HepG2 (cell line): ENCODE data around the gene ITCH. TPM values are rescaled to one million over a fixed set of nuclear protein-coding genes. Genes with fewer than 3 reads are reported as not detected.

ENCODE experiments used
- ATAC-seq: fragments of 200-7000 bp; cut with Tn5 transposase; 3 replicates; pipeline ENCODE4 v1.9.1; 2020; ENCODE audit warnings: mild to moderate bottlenecking, moderate library complexity
- BruUV-seq: library from RNA; stranded (reverse); fragments of 400-500 nt; replicated peaks from 2 replicates; lab custom pipeline; 2021; lab: Mats Ljungman, UMichigan
- CTCF ChIA-PET: fragments of 300-600 bp; formaldehyde crosslinking; extraction: SDS; loops from one replicate; lab custom pipeline; 2021; ENCODE audit warnings: low total read pairs, inconsistent platforms, low intra/inter-chr PET ratio; lab: Yijun Ruan, JAX
- POLR2A ChIA-PET: fragments of 350-600 bp; sonication (Branson Sonifier 250); formaldehyde crosslinking; loops from one replicate; lab custom pipeline; 2020; ENCODE audit warnings: antibody characterized with exemption, inconsistent platforms; lab: Yijun Ruan, JAX
- DNase-seq: peaks from one replicate; pipeline ENCODE4 v3.0.0-alpha.2; 2015; ENCODE audit warnings: low spot score
- FAIRE-seq: peaks from 3 replicates; lab custom pipeline; 2011; peaks lifted over from hg19 to GRCh38; lab: Jason Lieb, UNC
- H2AFZ ChIP-seq: one replicate; pipeline ENCODE4 v1.6.1; 2011; ENCODE audit warnings: low read length, inconsistent platforms
- H3K27ac ChIP-seq: fragments of 300-600 bp; 3 replicates; pipeline ENCODE4 v1.8.0; 2011; ENCODE audit warnings: mixed run types, mild to moderate bottlenecking, mixed read lengths, low read length, inconsistent platforms; ENCODE audit not compliant: insufficient read depth; ENCODE audit errors: extremely low read length
- H3K27me3 ChIP-seq, 2 experiments: fragments of 200-600 bp in 1 of 2; 2 replicates in 1 of 2; 3 replicates in 1 of 2; pipeline versions ENCODE4 v1.6.0 to v1.8.0; 2011; ENCODE audit warnings: low read length in 2 of 2, mild to moderate bottlenecking in 2 of 2, moderate library complexity in 2 of 2, inconsistent platforms in 1 of 2; ENCODE audit not compliant: insufficient read depth in 2 of 2, control insufficient read depth in 1 of 2
- H3K36me3 ChIP-seq, 2 experiments: fragments of 200-600 bp in 1 of 2; replicated peaks in 1 of 2; 2 replicates in 1 of 2; 3 replicates in 1 of 2; pipeline versions ENCODE4 v1.5.1 to v1.8.0; 2011; ENCODE audit warnings: low read length in 2 of 2, inconsistent platforms in 1 of 2; ENCODE audit not compliant: insufficient read depth in 2 of 2, control insufficient read depth in 1 of 2
- H3K4me1 ChIP-seq: 2 replicates; pipeline ENCODE4 v1.5.1; 2012; ENCODE audit warnings: low read length, inconsistent platforms; ENCODE audit not compliant: insufficient read depth
- H3K4me2 ChIP-seq: 2 replicates; pipeline ENCODE4 v1.6.0; 2011; ENCODE audit warnings: low read depth, low read length, inconsistent platforms
- H3K4me3 ChIP-seq, 3 experiments: fragments of 200-600 bp in 1 of 3; sonication (generic), shearing (Covaris generic) in 1 of 3; replicated peaks in 1 of 3; 2 replicates each; pipeline ENCODE4 v1.5.1; 2011 to 2016; ENCODE audit warnings: low read length in 3 of 3, inconsistent platforms in 2 of 3, low read depth in 2 of 3, mild to moderate bottlenecking in 2 of 3, control low read depth in 1 of 3, mixed read lengths in 1 of 3; ENCODE audit not compliant: insufficient read depth in 1 of 3
- H3K79me2 ChIP-seq: one replicate; pipeline ENCODE4 v1.6.1; 2011; ENCODE audit warnings: low read length, inconsistent platforms; ENCODE audit not compliant: insufficient read depth
- H3K9ac ChIP-seq: 2 replicates; pipeline ENCODE4 v1.6.0; 2011; ENCODE audit warnings: mild to moderate bottlenecking, low read depth, low read length, inconsistent platforms; ENCODE audit not compliant: insufficient read depth
- H3K9me3 ChIP-seq: 2 replicates; pipeline ENCODE4 v1.5.1; 2012; ENCODE audit warnings: mild to moderate bottlenecking, low read length
- H4K20me1 ChIP-seq: 2 replicates; pipeline ENCODE4 v1.6.0; 2011; ENCODE audit warnings: inconsistent platforms, mild to moderate bottlenecking, low read length, moderate library complexity; ENCODE audit not compliant: insufficient read depth
- ADNP ChIP-seq: sonication (generic); formaldehyde crosslinking; IDR thresholded peaks from 2 replicates; pipeline ENCODE4 v1.4.0; 2020; ENCODE audit warnings: missing genetic modification reagents
- FOXK1 ChIP-seq: sonication (generic); formaldehyde crosslinking; IDR thresholded peaks from 2 replicates; pipeline ENCODE4 v1.4.0; 2020; ENCODE audit warnings: low read depth, missing genetic modification reagents, borderline replicate concordance
- HMGXB3 ChIP-seq: sonication (generic); formaldehyde crosslinking; IDR thresholded peaks from 2 replicates; pipeline ENCODE4 v1.4.0; 2020; ENCODE audit warnings: missing genetic modification reagents, borderline replicate concordance
- KDM3A ChIP-seq: IDR thresholded peaks from 2 replicates; pipeline ENCODE4 v1.6.1; 2018; ENCODE audit warnings: low read depth, missing compliant biosample characterization
- KLF6 ChIP-seq: IDR thresholded peaks from 2 replicates; pipeline ENCODE4 v1.8.0; 2016; ENCODE audit warnings: missing biosample characterization, missing genetic modification reagents
- MBNL3 ChIP-seq: fragments of 250-450 bp; sonication (Bioruptor Pico); conservative IDR thresholded peaks from 2 replicates; pipeline ENCODE4 v1.8.0; 2022; ENCODE audit warnings: mild to moderate bottlenecking, inconsistent platforms
- NFE2 ChIP-seq: sonication (generic); formaldehyde crosslinking; IDR thresholded peaks from 2 replicates; pipeline ENCODE4 v1.4.0; 2020; ENCODE audit warnings: missing genetic modification reagents
- ZEB1 ChIP-seq: IDR thresholded peaks from 2 replicates; pipeline ENCODE4 v1.6.1; 2012; ENCODE audit warnings: mild to moderate bottlenecking, low read depth, inconsistent platforms; ENCODE audit not compliant: insufficient replicate concordance
- ZMYM4 ChIP-seq: sonication (generic); formaldehyde crosslinking; IDR thresholded peaks from 2 replicates; pipeline ENCODE4 v1.8.1; 2023; ENCODE audit warnings: mild to moderate bottlenecking, missing genetic modification reagents
- ZNF205 ChIP-seq: IDR thresholded peaks from 2 replicates; pipeline ENCODE4 v1.6.1; 2018; ENCODE audit warnings: missing biosample characterization, missing genetic modification reagents
- ZNF274 ChIP-seq: sonication (generic); formaldehyde crosslinking; IDR thresholded peaks from 2 replicates; pipeline ENCODE4 v1.5.1; 2020; ENCODE audit warnings: mild to moderate bottlenecking, missing genetic modification reagents
- WGBS: methylation state at CpG from one replicate; pipeline ENCODE4 v1.1.6; 2017; ENCODE audit warnings: low lambda C conversion rate; 5-methylcytosine and 5-hydroxymethylcytosine counted together
- in situ Hi-C: cut with HindIII; loops from 2 replicates; pipeline ENCODE4 v1.10.0; 2017; ENCODE audit warnings: low pct_unique_long_range_greater_than_20kb; ENCODE audit not compliant: extremely low pct_ligation_motif_present
- intact Hi-C: fragments of 100-400 bp; cut with micrococcal nuclease; formaldehyde crosslinking; loops from one replicate; pipeline ENCODE4 v1.10.0; 2022; ENCODE audit not compliant: unreplicated experiment
- polyA plus RNA-seq, 8 experiments: library from polyadenylated mRNA; depleted of rRNA in 3 of 8; stranded (reverse) in 7 of 8; unstranded in 1 of 8; fragments of >200 nt; fragmentation: Illumina TruSeq in 4 of 8; extraction: Trizol in 4 of 8; gene quantifications; 2 replicates each; pipeline versions ENCODE4 v1.2.1 to v1.2.3, GENCODE V29; 2011 to 2016; ENCODE audit warnings: low read depth in 4 of 8, missing spikeins in 1 of 8, mixed read lengths in 1 of 8; ENCODE audit not compliant: insufficient read depth in 1 of 8
- total RNA-seq, 5 experiments: library from RNA; depleted of rRNA; stranded (reverse); fragments of >200 nt; fragmentation: Illumina TruSeq; extraction: Trizol; gene quantifications; 2 replicates each; pipeline ENCODE4 v1.2.3, GENCODE V29; 2016; ENCODE audit warnings: low read depth in 1 of 5
- TF ChIP-seq, protein P1 (sequence below): sonication (generic); formaldehyde crosslinking; IDR thresholded peaks from 2 replicates; pipeline ENCODE4 v1.5.0; 2020; ENCODE audit warnings: missing genetic modification reagents
- TF ChIP-seq, protein P2 (sequence below): IDR thresholded peaks from 2 replicates; pipeline ENCODE4 v1.4.0; 2020; ENCODE audit warnings: mild to moderate bottlenecking, missing genetic modification reagents

Gene ITCH
- total and polyA plus RNA-seq, 2 of the 13 experiments (the other 11 are each of a cell fraction or from before 2014, with no cell fraction given) = 20.5 to 112 TPM

GRCh38 chr20:34316196-34316814 is 46.8 kb upstream of the ITCH start (continued):
- TF ChIP-seq KDM3A (CRISPR knock-in tag) = no peak
- TF ChIP-seq ZEB1 = no peak
- 0 out of 2 replicates have a peak, but pooled peaks have one; percentile 43 for TF ChIP-seq ZNF274
- TF ChIP-seq KLF6 (CRISPR knock-in tag) = no peak
- TF ChIP-seq, protein P1, sequence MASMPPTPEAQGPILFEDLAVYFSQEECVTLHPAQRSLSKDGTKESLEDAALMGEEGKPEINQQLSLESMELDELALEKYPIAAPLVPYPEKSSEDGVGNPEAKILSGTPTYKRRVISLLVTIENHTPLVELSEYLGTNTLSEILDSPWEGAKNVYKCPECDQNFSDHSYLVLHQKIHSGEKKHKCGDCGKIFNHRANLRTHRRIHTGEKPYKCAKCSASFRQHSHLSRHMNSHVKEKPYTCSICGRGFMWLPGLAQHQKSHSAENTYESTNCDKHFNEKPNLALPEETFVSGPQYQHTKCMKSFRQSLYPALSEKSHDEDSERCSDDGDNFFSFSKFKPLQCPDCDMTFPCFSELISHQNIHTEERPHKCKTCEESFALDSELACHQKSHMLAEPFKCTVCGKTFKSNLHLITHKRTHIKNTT (CRISPR knock-in tag) = no peak
- TF ChIP-seq NFE2 (CRISPR knock-in tag) = no peak
- TF ChIP-seq ADNP (CRISPR knock-in tag) = no peak
- TF ChIP-seq MBNL3 = no peak

DNA sequence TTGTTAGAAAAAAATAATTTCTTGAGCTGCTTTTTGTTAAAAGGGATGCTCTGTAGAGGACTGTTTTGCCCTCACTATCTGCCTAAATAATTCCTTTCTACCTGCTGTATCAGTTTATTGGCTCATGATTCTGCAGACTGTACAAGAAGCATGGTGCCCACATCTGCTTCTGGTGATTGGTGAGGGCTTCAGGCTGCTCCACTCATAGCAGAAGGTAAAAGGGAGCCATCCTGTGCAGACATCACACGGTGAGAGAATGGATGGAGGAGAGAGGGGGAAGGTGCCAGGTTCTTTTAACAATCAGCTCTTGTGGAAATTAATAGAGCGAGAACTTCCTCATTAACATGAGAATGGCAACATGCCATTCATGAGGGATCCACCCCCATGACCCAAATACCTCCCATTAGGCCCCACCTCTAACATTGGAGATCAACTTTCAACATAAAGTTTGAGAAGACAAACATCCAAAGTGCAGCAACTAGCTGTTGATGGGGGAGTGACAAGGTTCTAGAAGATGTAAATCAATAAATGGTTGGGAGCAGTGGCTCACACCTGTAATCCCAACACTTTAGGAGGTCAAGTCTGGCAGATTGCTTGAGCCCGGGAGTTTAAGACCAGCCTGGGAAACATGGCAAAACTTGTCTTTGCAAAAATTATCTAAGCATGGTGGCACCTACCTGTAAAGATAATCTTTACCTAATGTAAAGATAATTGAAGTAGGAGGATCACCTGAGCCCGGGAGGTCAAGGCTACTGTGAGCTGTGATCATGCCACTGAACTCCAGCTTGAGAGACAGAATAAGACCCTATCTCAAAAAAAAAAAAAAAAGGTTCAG is 44.2 kb upstream of the ITCH start:
- ChIA-PET POLR2A (interaction anchor here (0.8 to 2.9 kb wide), 6 partner anchors 8 to 84 kb away, joined by 3 to 10 read pairs (median 4); partner anchors contain the start of genes AHCY and ITCH), CTCF (no interaction called here)
- WGBS = 7% methylated on average over 4 of the region's 4 CpGs
- DNase-seq (peak; percentile 69), ATAC-seq (peak; percentile 45), FAIRE-seq (peak; percentile 40)
- no peak overlapping the region for H3K9ac ChIP-seq
- no peak overlapping the region for H2AFZ ChIP-seq
- no peaks in the 10 kb centered on the region for H3K27me3 ChIP-seq
- H3K79me2 ChIP-seq = no peaks in the 10 kb centered on the region
- BruUV-seq = no TSS peak
- no peaks in the 10 kb centered on the region for H3K36me3 ChIP-seq
- no peak overlapping the region for H3K27ac ChIP-seq
- peak overlapping the region in 1 of 3 experiments; percentile 11; a peak in 1 of 6 replicates for H3K4me3 ChIP-seq
- no peaks in the 10 kb centered on the region for H3K9me3 ChIP-seq
- H3K4me2 ChIP-seq = peak overlapping the region; percentile 23
- H3K4me1 ChIP-seq = peaks cover 83% of the 10 kb centered on the region
- intact Hi-C loops = no loop called here
- in situ Hi-C loops = no loop called here
- H4K20me1 ChIP-seq = no peaks in the 10 kb centered on the region
- TF ChIP-seq ZNF205 (CRISPR knock-in tag) (peak; percentile 65; the same call in 1 of the 2 replicates), HMGXB3 (CRISPR knock-in tag) (no peak), FOXK1 (peak; percentile 55; the same call in 1 of the 2 replicates), ZMYM4 (CRISPR knock-in tag) (peak; percentile 62)
- TF ChIP-seq, protein P2, sequence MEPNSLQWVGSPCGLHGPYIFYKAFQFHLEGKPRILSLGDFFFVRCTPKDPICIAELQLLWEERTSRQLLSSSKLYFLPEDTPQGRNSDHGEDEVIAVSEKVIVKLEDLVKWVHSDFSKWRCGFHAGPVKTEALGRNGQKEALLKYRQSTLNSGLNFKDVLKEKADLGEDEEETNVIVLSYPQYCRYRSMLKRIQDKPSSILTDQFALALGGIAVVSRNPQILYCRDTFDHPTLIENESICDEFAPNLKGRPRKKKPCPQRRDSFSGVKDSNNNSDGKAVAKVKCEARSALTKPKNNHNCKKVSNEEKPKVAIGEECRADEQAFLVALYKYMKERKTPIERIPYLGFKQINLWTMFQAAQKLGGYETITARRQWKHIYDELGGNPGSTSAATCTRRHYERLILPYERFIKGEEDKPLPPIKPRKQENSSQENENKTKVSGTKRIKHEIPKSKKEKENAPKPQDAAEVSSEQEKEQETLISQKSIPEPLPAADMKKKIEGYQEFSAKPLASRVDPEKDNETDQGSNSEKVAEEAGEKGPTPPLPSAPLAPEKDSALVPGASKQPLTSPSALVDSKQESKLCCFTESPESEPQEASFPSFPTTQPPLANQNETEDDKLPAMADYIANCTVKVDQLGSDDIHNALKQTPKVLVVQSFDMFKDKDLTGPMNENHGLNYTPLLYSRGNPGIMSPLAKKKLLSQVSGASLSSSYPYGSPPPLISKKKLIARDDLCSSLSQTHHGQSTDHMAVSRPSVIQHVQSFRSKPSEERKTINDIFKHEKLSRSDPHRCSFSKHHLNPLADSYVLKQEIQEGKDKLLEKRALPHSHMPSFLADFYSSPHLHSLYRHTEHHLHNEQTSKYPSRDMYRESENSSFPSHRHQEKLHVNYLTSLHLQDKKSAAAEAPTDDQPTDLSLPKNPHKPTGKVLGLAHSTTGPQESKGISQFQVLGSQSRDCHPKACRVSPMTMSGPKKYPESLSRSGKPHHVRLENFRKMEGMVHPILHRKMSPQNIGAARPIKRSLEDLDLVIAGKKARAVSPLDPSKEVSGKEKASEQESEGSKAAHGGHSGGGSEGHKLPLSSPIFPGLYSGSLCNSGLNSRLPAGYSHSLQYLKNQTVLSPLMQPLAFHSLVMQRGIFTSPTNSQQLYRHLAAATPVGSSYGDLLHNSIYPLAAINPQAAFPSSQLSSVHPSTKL (CRISPR knock-in tag) = peak; percentile 65
